Measurements from ENCODE around the gene REEP2.

Gene REEP2

DNA sequence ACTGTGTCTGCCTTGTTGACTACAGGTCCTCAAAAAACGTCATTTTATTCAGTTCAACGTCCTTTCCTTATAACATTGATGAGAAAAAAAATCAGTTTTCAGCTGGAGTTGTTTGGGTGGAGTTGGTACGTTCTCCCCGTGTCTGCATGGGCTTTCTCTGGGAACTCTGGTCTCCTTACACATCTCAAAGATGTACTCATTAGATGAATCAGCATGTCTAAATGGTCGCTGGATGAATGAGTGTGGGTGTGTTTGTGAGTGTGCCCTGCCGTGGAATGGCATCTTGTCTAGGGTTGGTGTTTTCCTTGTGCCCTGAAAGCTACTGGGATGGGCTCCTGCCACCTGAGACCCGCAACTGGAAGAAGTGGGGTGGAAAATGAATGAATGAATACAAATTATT is 56.5 kb downstream of the REEP2 start:
- TF ChIP-seq, protein P1, sequence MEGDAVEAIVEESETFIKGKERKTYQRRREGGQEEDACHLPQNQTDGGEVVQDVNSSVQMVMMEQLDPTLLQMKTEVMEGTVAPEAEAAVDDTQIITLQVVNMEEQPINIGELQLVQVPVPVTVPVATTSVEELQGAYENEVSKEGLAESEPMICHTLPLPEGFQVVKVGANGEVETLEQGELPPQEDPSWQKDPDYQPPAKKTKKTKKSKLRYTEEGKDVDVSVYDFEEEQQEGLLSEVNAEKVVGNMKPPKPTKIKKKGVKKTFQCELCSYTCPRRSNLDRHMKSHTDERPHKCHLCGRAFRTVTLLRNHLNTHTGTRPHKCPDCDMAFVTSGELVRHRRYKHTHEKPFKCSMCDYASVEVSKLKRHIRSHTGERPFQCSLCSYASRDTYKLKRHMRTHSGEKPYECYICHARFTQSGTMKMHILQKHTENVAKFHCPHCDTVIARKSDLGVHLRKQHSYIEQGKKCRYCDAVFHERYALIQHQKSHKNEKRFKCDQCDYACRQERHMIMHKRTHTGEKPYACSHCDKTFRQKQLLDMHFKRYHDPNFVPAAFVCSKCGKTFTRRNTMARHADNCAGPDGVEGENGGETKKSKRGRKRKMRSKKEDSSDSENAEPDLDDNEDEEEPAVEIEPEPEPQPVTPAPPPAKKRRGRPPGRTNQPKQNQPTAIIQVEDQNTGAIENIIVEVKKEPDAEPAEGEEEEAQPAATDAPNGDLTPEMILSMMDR (IDR thresholded peaks at IDR 0.05; ENCODE audit: extremely low read depth, insufficient read depth, missing control alignments): no peak
- DNase-seq (ENCODE audit: low spot score): no peak
- in situ Hi-C loops (cut with MboI; ENCODE audit: low pct_unique_long_range_greater_than_20kb, low sequenced_read_pairs, unreplicated experiment): no loop called here
